Fibroblast of the conjunctiva (primary cell): ENCODE results near the gene BCL2L15.

Experiments
- DNase-seq: peaks from one replicate; pipeline ENCODE4 v3.0.0-alpha.2; 2010; ENCODE audit warnings: low read depth

Gene BCL2L15

GRCh38 chr1:113887402-113888175, at the start of gene BCL2L15:
BCL2L15 (minus strand) TSS chr1:113887581; CDS start chr1:113887375, 206 bp downstream.
- no peak for DNase-seq

DNA sequence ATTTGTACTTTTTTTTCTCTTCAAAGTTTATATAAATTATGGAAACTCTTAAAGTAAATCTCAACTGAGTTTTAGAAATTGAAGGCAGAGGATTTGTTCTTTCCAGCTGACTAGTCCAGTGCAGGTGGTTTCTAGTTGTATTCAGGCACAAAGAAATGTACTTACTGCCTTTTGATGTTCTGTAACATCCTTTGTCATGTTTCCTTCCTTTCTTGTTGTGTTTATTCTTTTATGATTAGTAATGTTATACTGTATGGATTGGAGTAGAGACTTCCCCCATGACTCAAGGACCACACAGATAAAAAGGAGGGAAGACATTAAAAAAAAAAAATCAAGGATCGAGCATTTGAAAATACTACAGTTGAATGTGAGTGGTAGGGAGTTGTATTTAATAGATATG, 49.8 kb upstream of the BCL2L15 start:
- no peak for DNase-seq

DNA sequence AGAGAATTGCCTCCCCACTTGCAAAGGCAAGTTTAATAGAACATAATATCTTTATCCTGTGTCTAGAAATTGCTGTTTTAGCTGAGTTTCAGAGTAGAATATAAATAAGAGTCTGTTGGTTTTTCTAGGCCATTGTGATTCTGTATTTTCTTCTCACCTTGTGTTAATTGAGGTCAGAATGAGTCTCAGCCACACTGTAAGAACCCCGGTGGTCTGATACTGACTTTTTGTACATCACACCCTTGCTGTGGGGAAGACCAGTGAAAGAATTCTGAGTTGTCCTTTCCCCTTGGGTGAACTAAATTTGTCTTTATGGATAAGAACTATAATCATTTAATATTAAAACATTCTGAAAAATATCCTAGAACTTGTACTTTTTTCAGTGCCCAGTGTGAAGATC, 48.6 kb upstream of the BCL2L15 start:
- no peak for DNase-seq

GRCh38 chr1:113935176-113935575, 47.8 kb upstream of the BCL2L15 start:
- no peak for DNase-seq

DNA sequence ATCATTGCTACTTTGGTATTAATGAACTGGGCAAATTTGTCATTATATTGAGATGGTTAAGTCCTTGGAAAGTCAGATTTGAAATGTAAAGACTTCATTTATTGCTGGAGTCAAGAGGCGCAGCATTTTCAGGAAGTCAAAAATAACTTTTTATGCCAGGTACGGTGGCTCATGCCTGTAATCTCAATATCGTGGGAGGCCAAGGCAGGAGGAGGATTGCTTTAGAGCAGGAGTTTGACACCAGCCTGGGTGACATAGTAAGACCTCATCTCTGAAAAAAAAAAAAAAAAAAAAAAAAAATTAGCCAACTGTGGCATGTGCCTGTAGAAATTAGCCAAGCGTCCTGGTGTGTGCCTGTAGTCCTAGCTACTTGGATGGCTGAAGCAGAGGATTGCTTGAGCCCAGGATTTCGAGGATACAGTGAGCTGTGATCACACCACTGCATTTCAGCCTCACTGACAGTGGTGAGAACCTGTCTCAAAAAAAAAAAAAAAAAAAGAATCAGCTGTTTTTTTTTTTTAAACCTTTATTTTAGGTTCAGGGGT, 47.2 kb upstream of the BCL2L15 start:
- no peak for DNase-seq

- no peak for DNase-seq
These were observed 46.6 kb upstream of the BCL2L15 start for GRCh38 chr1:113934006-113934405.

DNA sequence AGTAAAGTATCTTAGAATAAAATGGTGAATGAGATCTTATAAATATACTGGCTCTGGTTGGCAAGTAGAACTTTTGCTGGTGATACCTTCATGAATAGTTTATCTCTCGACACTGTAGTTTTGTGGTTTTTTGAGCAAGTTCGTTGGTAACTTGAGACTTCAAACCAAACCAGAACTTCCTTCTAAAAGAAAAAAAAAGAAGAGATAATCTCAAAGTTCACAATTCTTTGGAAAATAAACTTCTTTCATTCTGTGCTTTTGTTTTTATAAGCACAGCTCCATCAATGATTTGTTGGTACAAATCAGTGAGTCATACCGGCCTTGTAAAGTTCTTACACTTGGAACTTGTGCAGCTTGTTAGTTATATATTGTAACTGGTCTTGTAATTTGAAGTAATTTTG, 44.1 kb upstream of the BCL2L15 start:
- no peak for DNase-seq

DNA sequence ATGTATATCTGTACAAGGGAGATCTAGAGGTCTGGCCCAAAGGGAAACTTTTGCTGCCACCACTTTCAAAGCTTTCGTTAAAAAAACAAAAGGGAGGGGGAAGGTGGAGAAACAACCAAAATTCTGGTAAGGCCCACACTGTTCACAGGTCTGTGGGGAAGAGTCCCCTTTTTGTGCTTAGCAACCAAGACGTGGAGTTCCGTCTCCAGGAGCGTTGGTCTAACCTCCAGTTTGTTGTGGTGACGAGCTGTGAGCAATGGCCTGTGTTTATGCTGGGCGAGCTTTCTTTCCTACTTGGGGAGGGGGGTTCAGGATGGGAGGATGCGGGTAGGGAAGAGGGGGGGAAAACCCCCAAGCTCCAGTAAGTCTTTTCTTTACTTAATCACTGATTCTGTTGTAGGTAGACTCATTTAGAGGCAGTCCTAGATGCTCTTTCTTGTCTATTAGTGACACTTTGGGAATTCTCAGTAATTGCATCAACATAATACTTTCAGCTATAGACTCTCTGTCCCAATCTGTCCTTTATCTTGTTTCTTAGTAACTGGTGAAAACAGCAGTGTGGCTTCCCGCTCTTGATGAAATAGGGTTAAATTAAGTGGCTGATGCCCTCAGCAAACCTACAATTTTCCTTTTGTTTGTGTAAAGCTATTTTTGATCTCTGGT, 43.2 kb upstream of the BCL2L15 start:
- peak; percentile 62 for DNase-seq

DNA sequence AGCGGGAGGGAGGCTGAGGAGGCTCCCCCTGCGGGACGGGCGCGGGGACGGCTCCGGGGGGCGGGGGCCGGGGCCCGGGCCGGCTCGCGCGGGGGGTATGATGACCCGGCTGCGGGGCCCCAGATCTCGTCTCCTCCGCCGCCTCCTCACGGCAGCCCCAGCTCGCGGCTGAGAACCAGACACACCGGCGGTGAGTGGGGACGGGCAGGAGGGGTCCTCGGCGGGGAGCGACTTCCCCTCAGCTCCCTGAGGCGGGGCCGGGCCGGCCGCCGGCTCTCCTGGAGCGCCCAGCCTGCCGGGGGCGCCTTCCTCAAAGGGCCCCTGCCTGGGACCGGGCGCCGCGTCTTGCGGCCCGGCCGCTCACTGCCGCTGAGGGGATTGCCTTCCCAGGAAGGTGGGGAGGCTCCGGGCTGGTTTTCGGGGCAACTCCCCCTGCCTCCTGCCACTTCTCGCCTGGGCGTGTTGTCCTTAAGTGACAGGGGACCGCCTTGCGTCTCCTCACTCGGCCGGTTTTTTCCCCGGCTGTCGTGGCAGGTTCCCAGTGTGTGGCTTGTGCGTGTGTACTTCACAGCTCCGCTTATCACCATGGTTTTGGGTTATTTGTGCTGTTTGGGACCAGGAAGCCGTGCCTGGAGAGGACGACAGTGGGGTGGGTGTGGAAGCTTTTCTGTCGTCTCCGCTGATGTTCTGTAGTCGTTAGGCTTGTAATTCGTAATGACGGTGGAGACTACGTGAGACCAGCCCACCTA, 42.5 kb upstream of the BCL2L15 start:
- no peak for DNase-seq

GRCh38 chr1:113928941-113929749, 41.8 kb upstream of the BCL2L15 start, which contains the start of gene HIPK1:
HIPK1 (plus strand) TSS chr1:113929324.
- DNase-seq: peak; percentile 60

- DNase-seq: no peak
These were observed 41.0 kb upstream of the BCL2L15 start for GRCh38 chr1:113928187-113928930.

DNA sequence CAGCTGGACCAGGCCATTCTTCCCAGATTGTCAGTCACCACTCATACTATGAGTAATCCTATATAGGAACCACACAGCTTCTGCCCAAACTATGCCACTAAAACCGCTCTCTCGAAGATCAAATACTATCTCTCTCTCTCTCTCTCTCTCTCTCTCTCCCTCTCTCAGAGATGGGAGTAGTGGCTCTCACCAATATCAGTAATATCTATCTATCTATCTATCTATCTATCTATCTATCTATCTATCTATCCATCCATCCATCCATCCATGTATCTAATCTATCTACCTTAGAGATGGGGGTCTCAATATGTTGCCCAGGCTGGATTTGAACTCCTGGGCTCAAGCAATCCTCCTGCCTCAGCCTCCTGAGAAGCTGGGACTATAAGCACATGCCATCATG, 37.1 kb upstream of the BCL2L15 start:
- DNase-seq: no peak

DNA sequence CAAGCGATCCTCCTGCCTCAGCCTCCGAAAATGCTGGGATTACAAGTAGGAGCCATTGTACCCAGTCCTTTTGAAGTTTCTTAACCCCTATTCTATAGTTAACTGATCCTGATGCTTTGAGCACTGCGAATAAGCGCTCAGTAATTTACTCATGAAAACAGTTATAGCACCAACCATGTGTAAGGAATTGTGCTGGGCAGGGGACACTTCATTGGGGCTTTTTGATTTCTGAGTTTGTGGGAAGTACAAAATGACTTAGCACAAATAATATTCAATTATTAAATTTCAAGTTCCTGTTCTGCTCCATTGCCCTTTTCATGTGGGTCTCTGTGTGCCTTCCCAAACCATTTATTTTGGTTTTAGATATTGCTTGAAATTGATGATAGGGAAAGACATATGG, 35.6 kb upstream of the BCL2L15 start:
- DNase-seq: no peak

DNA sequence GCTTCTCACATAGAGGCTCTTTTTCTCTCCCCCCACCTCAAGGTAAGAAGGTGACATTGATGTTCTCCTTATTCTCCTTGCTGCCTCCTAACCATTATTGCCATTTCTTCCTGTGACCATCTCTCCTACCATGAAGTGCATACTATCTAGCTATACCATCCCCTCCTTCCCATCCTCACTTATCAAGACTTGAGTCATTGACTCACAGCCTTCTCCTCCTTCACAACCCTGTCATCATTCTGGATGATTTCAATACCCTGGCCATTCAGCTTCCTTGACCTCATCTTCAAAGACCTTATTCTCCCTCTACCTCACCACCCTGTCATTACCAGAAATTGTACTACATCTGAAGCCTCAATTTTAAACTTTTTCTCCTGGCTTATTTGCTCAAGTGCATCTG, 30.9 kb upstream of the BCL2L15 start:
- no peak for DNase-seq

- no peak for DNase-seq
These were observed 30.2 kb upstream of the BCL2L15 start for GRCh38 chr1:113917400-113918082.

DNA sequence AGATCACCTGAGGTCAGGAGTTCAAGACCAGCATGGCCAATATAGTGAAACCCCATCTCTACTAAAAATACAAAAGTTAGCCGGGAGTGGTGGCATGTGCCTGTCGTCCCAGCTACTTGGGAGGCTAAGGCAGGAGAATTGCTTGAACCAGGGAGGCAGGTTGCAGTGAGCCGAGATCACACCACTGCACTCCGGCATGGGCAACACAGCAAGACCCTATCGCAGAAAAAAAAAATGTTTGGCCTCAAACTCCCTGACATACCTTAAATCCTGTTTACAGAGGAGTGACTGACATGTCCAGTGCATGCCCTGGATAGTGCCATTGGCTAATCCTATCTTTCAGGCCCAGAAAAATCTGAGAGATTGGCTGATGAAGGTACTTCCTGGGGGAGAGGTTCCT, 29.6 kb upstream of the BCL2L15 start:
- no peak for DNase-seq

DNA sequence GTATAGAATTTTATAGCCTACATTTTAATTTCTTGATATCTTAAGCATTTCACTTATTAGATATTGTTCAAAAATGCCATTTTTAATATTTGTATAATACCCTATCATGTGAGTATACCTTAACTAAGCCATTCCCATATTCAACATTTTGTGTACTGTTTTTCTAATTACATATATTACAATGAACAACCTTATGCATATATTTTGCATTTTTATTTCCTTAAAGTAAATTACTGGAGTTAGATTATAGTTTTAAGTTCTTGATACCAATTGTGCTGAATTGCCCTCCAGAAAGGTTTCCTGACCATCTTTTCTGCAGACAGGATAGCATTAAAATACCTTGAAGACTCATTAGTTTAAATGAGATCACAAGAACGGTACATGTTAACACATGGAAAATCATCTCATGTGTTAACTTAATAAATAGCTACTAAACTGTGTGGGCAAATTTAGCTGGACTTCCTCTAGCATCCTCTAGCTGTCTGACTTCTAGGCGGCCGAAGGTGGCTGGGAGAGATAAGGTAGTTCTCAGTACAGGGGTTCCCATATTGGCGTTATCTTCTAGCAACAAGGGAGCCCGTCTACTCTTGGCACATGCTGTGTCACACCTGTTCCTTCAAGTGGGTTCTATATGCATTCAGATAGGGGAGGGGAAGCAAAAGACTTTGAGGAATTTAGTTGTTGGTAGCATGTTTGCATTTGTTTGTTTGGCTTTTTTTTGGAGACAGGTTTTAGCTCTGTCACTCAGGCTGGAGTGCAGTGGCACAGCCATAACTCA, 26.7 kb upstream of the BCL2L15 start:
- DNase-seq: no peak

DNA sequence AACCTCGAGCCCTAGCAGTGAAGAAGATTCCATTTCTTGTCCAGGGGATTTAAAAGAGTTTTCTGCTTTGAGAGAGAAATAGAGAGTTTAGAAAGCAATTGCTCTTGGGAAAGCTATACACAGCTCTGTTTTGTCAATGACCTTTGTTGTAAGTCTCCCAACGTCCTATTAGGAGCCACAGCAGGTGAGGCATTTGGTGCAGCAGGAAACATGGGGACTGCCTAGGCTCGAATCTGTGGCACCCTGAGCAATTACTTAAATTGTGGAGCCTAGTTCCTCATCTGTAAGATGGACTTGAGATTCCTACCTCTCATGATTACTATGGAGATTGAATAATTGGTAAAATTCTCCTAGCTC, 25.9 kb upstream of the BCL2L15 start:
- no peak for DNase-seq

- no peak for DNase-seq
These were observed 25.4 kb upstream of the BCL2L15 start for GRCh38 chr1:113912594-113913311.
